Activated naive CD8-positive, alpha-beta T cell treated with anti-CD3 and anti-CD28 coated beads, Interleukin-2, amount 50 U/mL, for 16 hours (primary cell): ENCODE results near the gene ELP5.
A peak's percentile ranks its signal among the peaks of the same experiment; 100 is the strongest.

Experiments used
- DNase-seq: peaks from one replicate; pipeline ENCODE4 v3.0.0-alpha.2; 2020; ENCODE audit warnings: low read depth, low spot score

The ELP5 gene

GRCh38 chr17:7252176-7253043, at the start of gene ELP5:
TSS of gene ELP5 (plus strand) at chr17:7252215. CDS start at chr17:7252551, 336 bp downstream.
- peak; percentile 74 for DNase-seq

- no peak for DNase-seq
Measured at GRCh38 chr17:7203391-7203790, 48.6 kb upstream of the ELP5 start.

- DNase-seq, result no peak
Measured at GRCh38 chr17:7204336-7204735, 47.7 kb upstream of the ELP5 start.

- DNase-seq, result peak; percentile 84
Measured at GRCh38 chr17:7204828-7205461, 47.1 kb upstream of the ELP5 start.

GRCh38 chr17:7205561-7205960, 46.5 kb upstream of the ELP5 start:
- DNase-seq, result no peak

- no peak for DNase-seq
Measured at GRCh38 chr17:7207120-7208001, 44.7 kb upstream of the ELP5 start.

GRCh38 chr17:7208027-7208571, 43.9 kb upstream of the ELP5 start:
- DNase-seq, result no peak

GRCh38 chr17:7208754-7209460, 43.1 kb upstream of the ELP5 start:
- DNase-seq, result no peak

GRCh38 chr17:7211491-7212273, 40.3 kb upstream of the ELP5 start:
- no peak for DNase-seq

GRCh38 chr17:7213895-7214299, 38.1 kb upstream of the ELP5 start:
- DNase-seq, result no peak

- DNase-seq, result peak; percentile 100
Measured at GRCh38 chr17:7214300-7215135, 37.5 kb upstream of the ELP5 start.

- no peak for DNase-seq
Measured at GRCh38 chr17:7215136-7215638, 36.8 kb upstream of the ELP5 start.

- DNase-seq, result no peak
Measured at GRCh38 chr17:7215652-7216180, 36.3 kb upstream of the ELP5 start.

- no peak for DNase-seq
Measured at GRCh38 chr17:7216242-7217112, 35.5 kb upstream of the ELP5 start.

GRCh38 chr17:7217113-7217987, 34.7 kb upstream of the ELP5 start:
- no peak for DNase-seq

- no peak for DNase-seq
Measured at GRCh38 chr17:7218166-7218565, 33.8 kb upstream of the ELP5 start.

- no peak for DNase-seq
Measured at GRCh38 chr17:7218758-7219157, 33.3 kb upstream of the ELP5 start.
